Transverse colon (tissue), 4 donors: ENCODE results near the gene SLC37A2. TPM values are rescaled to one million over a fixed set of nuclear protein-coding genes. Genes with fewer than 3 reads are reported as not detected.

Source experiments
- DNase-seq: peaks from one replicate; pipeline ENCODE4 v3.0.0-alpha.2; 2019
- H3K27ac ChIP-seq, 4 donors: fragments of 200-600 bp; sonication (generic); 2 replicates each; pipeline ENCODE4 v1.5.1; 2016 to 2018; ENCODE audit warnings: inconsistent platforms in 4 of 4
- H3K27me3 ChIP-seq: fragments of 200-600 bp; sonication (generic); 2 replicates; pipeline ENCODE4 v1.5.1; 2017; ENCODE audit warnings: inconsistent platforms
- H3K36me3 ChIP-seq, 4 donors: fragments of 200-600 bp; sonication (generic); 2 replicates each; pipeline ENCODE4 v1.5.1; 2017 to 2019; ENCODE audit warnings: inconsistent platforms in 4 of 4
- H3K4me1 ChIP-seq, 4 donors: fragments of 200-600 bp; sonication (generic); 2 replicates each; pipeline ENCODE4 v1.5.1; 2017 to 2020; ENCODE audit warnings: inconsistent platforms in 4 of 4
- H3K4me3 ChIP-seq, 4 donors: fragments of 200-600 bp; sonication (generic); 1 replicate in 1 of 4; 2 replicates in 3 of 4; pipeline versions ENCODE4 v1.5.1 to v1.6.1; 2017 to 2019; ENCODE audit warnings: inconsistent platforms in 4 of 4
- H3K9me3 ChIP-seq, 2 donors: fragments of 200-600 bp; sonication (generic); 2 replicates each; pipeline ENCODE4 v1.5.1; 2017 to 2019; ENCODE audit warnings: inconsistent platforms in 2 of 2
- EP300 ChIP-seq: sonication (generic); formaldehyde crosslinking; IDR thresholded peaks from one replicate; pipeline ENCODE4 v1.6.1; 2017; ENCODE audit warnings: antibody characterized with exemption, low read depth
- POLR2A ChIP-seq: fragments of 450-650 bp; IDR thresholded peaks from one replicate; pipeline ENCODE4 v1.6.1; 2016; ENCODE audit warnings: antibody characterized with exemption, mild to moderate bottlenecking, moderate library complexity
- POLR2AphosphoS5 ChIP-seq, 3 donors: sonication (generic); formaldehyde crosslinking; IDR thresholded peaks; one replicate each; pipeline ENCODE4 v1.6.1; 2016; ENCODE audit warnings: antibody characterized with exemption in 3 of 3
- WGBS, 2 donors: methylation state at CpG; one replicate each; pipeline ENCODE4 v1.1.5; 2018; ENCODE audit warnings: low coverage in 1 of 2; 5-methylcytosine and 5-hydroxymethylcytosine counted together
- in situ Hi-C, 4 donors: fragments of 200-750 bp; cut with MboI; loops; one replicate each; pipeline versions ENCODE4 v1.15.0 to v1.15.1; 2017; ENCODE audit warnings: low sequenced_read_pairs in 3 of 4, low pct_ligation_motif_present in 1 of 4, low pct_unique_long_range_greater_than_20kb in 1 of 4
- intact Hi-C: fragments of 100-400 bp; cut with DNase I; formaldehyde crosslinking; loops from one replicate; pipeline ENCODE4 v1.15.1; 2023; ENCODE audit warnings: low total_unique reads
- total RNA-seq, 4 donors: library from RNA; depleted of rRNA; stranded (reverse); fragments of >200 nt; gene quantifications; one replicate each; pipeline ENCODE4 v1.1.0, GENCODE V29; 2016
- TF ChIP-seq, protein P1 (sequence below), 5 experiments: fragments of 200-600 bp in 3 of 5; fragments of 450-650 bp in 2 of 5; sonication (generic) in 3 of 5; IDR thresholded peaks; 1 replicate in 2 of 5; 2 replicates in 3 of 5; pipeline ENCODE4 v1.5.1; 2016 to 2017; ENCODE audit warnings: antibody characterized with exemption in 5 of 5, inconsistent platforms in 3 of 5, mild to moderate bottlenecking in 2 of 5, moderate library complexity in 1 of 5

Gene SLC37A2
- total RNA-seq, 4 donors from 2014 or later: 2.4 to 20.6 (median 5.9) TPM

DNA sequence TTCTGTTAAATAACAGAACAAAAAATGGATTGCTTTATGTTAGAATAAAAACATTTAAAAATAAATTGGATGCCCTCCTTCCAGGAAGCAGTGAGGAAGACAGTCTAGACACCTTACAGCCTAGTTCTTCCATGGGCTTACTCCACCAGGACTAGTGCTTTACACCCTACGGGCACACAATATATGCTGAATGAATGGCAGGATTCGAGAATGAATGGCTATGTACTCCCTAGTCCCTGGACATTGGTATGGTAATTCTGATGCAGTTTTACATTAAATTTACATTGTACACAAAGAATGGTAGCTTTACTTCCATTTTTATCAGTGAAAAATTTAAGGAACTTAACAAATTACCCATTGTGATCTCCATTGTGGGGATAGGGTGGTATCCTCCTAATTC is 31.6 kb downstream of the SLC37A2 start:
- intact Hi-C loops: no loop called here
- peaks cover 0 to 8% (median 0%) of the 10 kb centered on the region in 4 donors for H3K36me3 ChIP-seq
- DNase-seq: no peak
- H3K27ac ChIP-seq: no peak overlapping the region
- H3K9me3 ChIP-seq: no peaks in the 10 kb centered on the region
- TF ChIP-seq, protein P1, sequence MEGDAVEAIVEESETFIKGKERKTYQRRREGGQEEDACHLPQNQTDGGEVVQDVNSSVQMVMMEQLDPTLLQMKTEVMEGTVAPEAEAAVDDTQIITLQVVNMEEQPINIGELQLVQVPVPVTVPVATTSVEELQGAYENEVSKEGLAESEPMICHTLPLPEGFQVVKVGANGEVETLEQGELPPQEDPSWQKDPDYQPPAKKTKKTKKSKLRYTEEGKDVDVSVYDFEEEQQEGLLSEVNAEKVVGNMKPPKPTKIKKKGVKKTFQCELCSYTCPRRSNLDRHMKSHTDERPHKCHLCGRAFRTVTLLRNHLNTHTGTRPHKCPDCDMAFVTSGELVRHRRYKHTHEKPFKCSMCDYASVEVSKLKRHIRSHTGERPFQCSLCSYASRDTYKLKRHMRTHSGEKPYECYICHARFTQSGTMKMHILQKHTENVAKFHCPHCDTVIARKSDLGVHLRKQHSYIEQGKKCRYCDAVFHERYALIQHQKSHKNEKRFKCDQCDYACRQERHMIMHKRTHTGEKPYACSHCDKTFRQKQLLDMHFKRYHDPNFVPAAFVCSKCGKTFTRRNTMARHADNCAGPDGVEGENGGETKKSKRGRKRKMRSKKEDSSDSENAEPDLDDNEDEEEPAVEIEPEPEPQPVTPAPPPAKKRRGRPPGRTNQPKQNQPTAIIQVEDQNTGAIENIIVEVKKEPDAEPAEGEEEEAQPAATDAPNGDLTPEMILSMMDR (IDR thresholded peaks at IDR 0.05): no peak
- TF ChIP-seq EP300 (no peak), POLR2A (no peak), POLR2AphosphoS5 (IDR thresholded peaks at IDR 0.05) (no peak)
- no peaks in the 10 kb centered on the region for H3K4me1 ChIP-seq
- in situ Hi-C loops: no loop called here
- WGBS, 2 donors: 86 to 96% methylated on average over 1 to 2 of the region's 2 CpGs
- H3K27me3 ChIP-seq: no peaks in the 10 kb centered on the region
- H3K4me3 ChIP-seq: no peak overlapping the region

DNA sequence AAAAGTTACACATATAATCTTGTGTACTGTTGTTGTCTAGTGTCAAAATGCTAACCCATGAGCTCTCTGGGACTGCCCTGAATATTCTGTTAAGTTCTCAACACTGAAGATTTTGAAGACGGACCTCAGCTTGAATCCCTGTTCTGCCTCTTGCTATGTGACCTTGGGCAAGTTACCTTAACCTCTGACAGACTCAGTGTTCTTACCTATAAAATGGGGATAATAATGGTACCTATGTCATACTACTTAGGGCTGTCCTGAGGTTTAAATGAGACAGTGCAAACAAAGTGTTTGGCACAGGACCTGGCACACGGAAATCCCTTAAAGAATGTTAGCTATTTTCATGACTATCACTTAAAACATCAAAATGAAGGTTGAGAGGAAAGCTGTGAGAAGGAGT is 37.0 kb downstream of the SLC37A2 start:
- Histone ChIP-seq H3K9me3 (no peaks in the 10 kb centered on the region), H3K27me3 (no peaks in the 10 kb centered on the region), H3K36me3 (peaks cover 0 to 14% (median 4%) of the 10 kb centered on the region in 4 donors), H3K27ac (no peak overlapping the region), H3K4me3 (no peak overlapping the region), H3K4me1 (peaks cover 0 to 16% (median 0%) of the 10 kb centered on the region in 4 donors)
- WGBS, 2 donors: 96% methylated on average over 2 of the region's 2 CpGs; no CpG with 5 or more reads in 1 of the 2 donors
- DNase-seq: no peak
- in situ Hi-C loops (no loop called here), intact Hi-C loops (no loop called here)
- TF ChIP-seq, protein P1 (IDR thresholded peaks at IDR 0.05): no peak
- TF ChIP-seq EP300 (no peak), POLR2AphosphoS5 (IDR thresholded peaks at IDR 0.05) (no peak), POLR2A (no peak)

DNA sequence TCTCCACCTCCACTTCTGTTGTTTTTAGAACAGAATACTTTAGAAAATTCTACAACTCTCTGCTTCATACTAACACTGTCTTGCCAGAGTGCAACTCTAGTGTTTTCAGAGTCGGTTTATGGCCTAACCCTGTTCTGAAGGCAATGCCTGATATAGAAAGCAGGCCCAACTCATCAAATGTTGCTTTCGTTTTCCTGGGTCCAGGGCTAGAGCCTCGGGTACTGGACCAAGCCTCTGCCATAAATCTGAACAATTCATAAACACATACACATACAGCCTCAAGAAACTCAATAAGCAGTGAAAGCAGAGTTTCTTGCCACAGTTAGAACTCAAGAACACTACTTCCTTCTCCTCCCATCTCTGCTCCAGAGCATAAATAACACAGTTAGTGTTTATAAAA is 38.5 kb downstream of the SLC37A2 start:
- intact Hi-C loops (no loop called here), in situ Hi-C loops (no loop called here)
- Histone ChIP-seq H3K9me3 (no peaks in the 10 kb centered on the region), H3K4me1 (peaks cover 0 to 16% (median 0%) of the 10 kb centered on the region in 4 donors), H3K27ac (peak overlapping the region; percentile 45 to 70 (median 58)), H3K27me3 (no peaks in the 10 kb centered on the region), H3K4me3 (no peak overlapping the region), H3K36me3 (peaks cover 0 to 14% (median 4%) of the 10 kb centered on the region in 4 donors)
- no peak for DNase-seq
- WGBS, 2 donors: 47 to 61% methylated on average over 2 to 3 of the region's 3 CpGs
- TF ChIP-seq, protein P1 (IDR thresholded peaks at IDR 0.05): no peak
- TF ChIP-seq EP300: no peak

DNA sequence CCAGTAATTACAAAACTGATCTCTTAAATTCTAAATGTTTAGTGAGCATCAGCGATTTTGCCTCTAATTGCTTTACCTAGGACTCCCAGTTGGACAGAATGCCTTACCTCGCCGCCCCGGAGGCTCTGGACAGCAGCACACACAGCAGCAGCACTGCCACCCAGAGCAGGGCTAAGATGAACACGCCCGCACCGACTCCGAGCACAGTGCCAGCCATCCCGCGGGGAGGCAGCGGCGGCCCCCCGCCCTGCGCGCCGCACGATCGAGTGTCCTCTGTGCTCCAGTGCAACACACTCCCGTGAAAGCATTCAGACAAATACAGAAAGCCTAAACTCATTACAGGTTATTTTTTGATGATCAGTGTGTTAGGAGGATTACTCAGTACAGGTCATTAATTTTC is 38.9 kb downstream of the SLC37A2 start:
- peaks cover 0 to 16% (median 0%) of the 10 kb centered on the region in 4 donors for H3K4me1 ChIP-seq
- intact Hi-C loops: no loop called here
- in situ Hi-C loops: no loop called here
- no peaks in the 10 kb centered on the region for H3K27me3 ChIP-seq
- peak overlapping the region; percentile 45 to 70 (median 58) for H3K27ac ChIP-seq
- DNase-seq: no peak
- H3K9me3 ChIP-seq: no peaks in the 10 kb centered on the region
- peaks cover 0 to 14% (median 2%) of the 10 kb centered on the region in 4 donors for H3K36me3 ChIP-seq
- 86 to 88% methylated on average over 3 to 19 of the region's 19 CpGs for WGBS, 2 donors
- no peak overlapping the region for H3K4me3 ChIP-seq
- TF ChIP-seq POLR2AphosphoS5 (IDR thresholded peaks at IDR 0.05) (no peak), EP300 (no peak), POLR2A (no peak)
- TF ChIP-seq, protein P1 (IDR thresholded peaks at IDR 0.05): no peak
